GM18526 (cell line): ENCODE measurements around the gene KRT16.

Experiments
- POLR2A ChIP-seq: IDR thresholded peaks from 3 replicates; pipeline ENCODE4 v1.6.1; 2011; ENCODE audit not compliant: insufficient read length; ENCODE audit errors: extremely low read depth

Gene KRT16

GRCh38 chr17:41592601-41593305 is 19.8 kb downstream of the KRT16 start:
- no peak for TF ChIP-seq POLR2A

- TF ChIP-seq POLR2A: no peak
Observed at GRCh38 chr17:41589301-41589700, 23.3 kb downstream of the KRT16 start.

- TF ChIP-seq POLR2A: no peak
Observed at GRCh38 chr17:41588126-41588810, 24.3 kb downstream of the KRT16 start.

- TF ChIP-seq POLR2A: no peak
Observed at GRCh38 chr17:41586863-41587495, 25.6 kb downstream of the KRT16 start, which contains the start of gene KRT14. Gene KRT14 (minus strand): TSS chr17:41586895. CDS start chr17:41586834, 61 bp downstream.

- TF ChIP-seq POLR2A: no peak
Observed at GRCh38 chr17:41585301-41586056, 27.1 kb downstream of the KRT16 start.

GRCh38 chr17:41583137-41584127 is 29.1 kb downstream of the KRT16 start:
- no peak for TF ChIP-seq POLR2A

- no peak for TF ChIP-seq POLR2A
Observed at GRCh38 chr17:41581366-41582060, 31.1 kb downstream of the KRT16 start.

- TF ChIP-seq POLR2A: no peak
Observed at GRCh38 chr17:41580687-41581365, 31.7 kb downstream of the KRT16 start.

GRCh38 chr17:41580244-41580575 is 32.4 kb downstream of the KRT16 start:
- no peak for TF ChIP-seq POLR2A

GRCh38 chr17:41579484-41580243 is 32.9 kb downstream of the KRT16 start:
- TF ChIP-seq POLR2A: no peak

- TF ChIP-seq POLR2A: no peak
Observed at GRCh38 chr17:41578971-41579370, 33.6 kb downstream of the KRT16 start.

GRCh38 chr17:41578538-41578937 is 34.0 kb downstream of the KRT16 start:
- TF ChIP-seq POLR2A: no peak
